H9 (cell line): Measurements from ENCODE around the gene TBCB. TPM values are rescaled to one million over a fixed set of nuclear protein-coding genes. Genes with fewer than 3 reads are reported as not detected.

Experiments
- DNase-seq: peaks from one replicate; pipeline ENCODE4 v3.0.0-alpha.2; 2017
- H2AFZ ChIP-seq: one replicate; pipeline ENCODE4 v1.6.1; 2013; ENCODE audit warnings: mild to moderate bottlenecking, low read length, control low read depth, moderate library complexity
- H2AK5ac ChIP-seq: 2 replicates; pipeline ENCODE4 v1.6.1; 2013; ENCODE audit warnings: low read length, control low read depth, mixed read lengths; ENCODE audit not compliant: insufficient read length
- H2BK120ac ChIP-seq: one replicate; pipeline ENCODE4 v1.6.1; 2013; ENCODE audit warnings: low read depth, mild to moderate bottlenecking, low read length, control low read depth, inconsistent platforms; ENCODE audit not compliant: poor library complexity, severe bottlenecking
- H2BK12ac ChIP-seq: 2 replicates; pipeline ENCODE4 v1.6.1; 2013; ENCODE audit warnings: low read length, control low read depth, mixed read lengths, low read depth; ENCODE audit not compliant: insufficient read length
- H2BK15ac ChIP-seq: 2 replicates; pipeline ENCODE4 v1.6.1; 2013; ENCODE audit warnings: low read depth, low read length, control low read depth
- H2BK20ac ChIP-seq: one replicate; pipeline ENCODE4 v1.6.1; 2013; ENCODE audit warnings: low read depth, mild to moderate bottlenecking, low read length, control low read depth, inconsistent platforms; ENCODE audit not compliant: poor library complexity, severe bottlenecking
- H2BK5ac ChIP-seq: 2 replicates; pipeline ENCODE4 v1.6.1; 2013; ENCODE audit warnings: low read length, control low read depth, mixed read lengths; ENCODE audit not compliant: insufficient read length
- H3K14ac ChIP-seq: 2 replicates; pipeline ENCODE4 v1.6.1; 2013; ENCODE audit warnings: low read length, control low read depth; ENCODE audit not compliant: insufficient read depth
- H3K18ac ChIP-seq: 2 replicates; pipeline ENCODE4 v1.6.1; 2013; ENCODE audit warnings: low read depth, mild to moderate bottlenecking, mixed read lengths, low read length, control low read depth; ENCODE audit not compliant: insufficient read length
- H3K23ac ChIP-seq: 2 replicates; pipeline ENCODE4 v1.6.1; 2013; ENCODE audit warnings: low read length, control low read depth, mixed read lengths, low read depth; ENCODE audit not compliant: insufficient read length
- H3K23me2 ChIP-seq: 2 replicates; pipeline ENCODE4 v1.6.1; 2013; ENCODE audit warnings: low read depth, mild to moderate bottlenecking, mixed read lengths, low read length, control low read depth; ENCODE audit not compliant: insufficient read length, poor library complexity, severe bottlenecking
- H3K27ac ChIP-seq: 2 replicates; pipeline ENCODE4 v1.5.1; 2013; ENCODE audit warnings: low read length, control low read depth, mixed read lengths, low read depth; ENCODE audit not compliant: insufficient read length
- H3K27me3 ChIP-seq: 2 replicates; pipeline ENCODE4 v1.6.1; 2013; ENCODE audit warnings: low read length, control low read depth, inconsistent platforms; ENCODE audit not compliant: insufficient read depth
- H3K4ac ChIP-seq: 2 replicates; pipeline ENCODE4 v1.6.1; 2013; ENCODE audit warnings: low read depth, mild to moderate bottlenecking, control low read depth, inconsistent platforms, low read length, moderate library complexity
- H3K4me1 ChIP-seq: 2 replicates; pipeline ENCODE4 v1.6.1; 2013; ENCODE audit warnings: low read length, control low read depth, inconsistent platforms; ENCODE audit not compliant: insufficient read depth
- H3K4me2 ChIP-seq: 2 replicates; pipeline ENCODE4 v1.6.1; 2013; ENCODE audit warnings: low read length, control low read depth, mixed read lengths; ENCODE audit not compliant: insufficient read length, insufficient read depth
- H3K56ac ChIP-seq: 2 replicates; pipeline ENCODE4 v1.6.1; 2013; ENCODE audit warnings: low read depth, mild to moderate bottlenecking, mixed read lengths, low read length, control low read depth; ENCODE audit not compliant: insufficient read length
- H3K79me1 ChIP-seq: 2 replicates; pipeline ENCODE4 v1.6.1; 2013; ENCODE audit warnings: low read depth, mild to moderate bottlenecking, moderate library complexity, low read length, control low read depth, inconsistent platforms; ENCODE audit not compliant: insufficient read depth, poor library complexity, severe bottlenecking
- H3K79me2 ChIP-seq: 2 replicates; pipeline ENCODE4 v1.6.1; 2013; ENCODE audit warnings: low read length, control low read depth, inconsistent platforms; ENCODE audit not compliant: insufficient read depth
- H3K9ac ChIP-seq: 2 replicates; pipeline ENCODE4 v1.6.1; 2013; ENCODE audit warnings: low read length, control low read depth, mixed read lengths; ENCODE audit not compliant: insufficient read length; ENCODE audit errors: extremely low read depth
- H3K9me3 ChIP-seq: one replicate; pipeline ENCODE4 v1.6.1; 2013; ENCODE audit warnings: low read depth, low read length, inconsistent platforms; ENCODE audit not compliant: control insufficient read depth
- H3T11ph ChIP-seq: one replicate; pipeline ENCODE4 v1.6.1; 2013; ENCODE audit warnings: mild to moderate bottlenecking, low read length, control low read depth, inconsistent platforms
- H4K20me1 ChIP-seq: one replicate; pipeline ENCODE4 v1.6.1; 2013; ENCODE audit not compliant: control insufficient read depth, insufficient read length, insufficient read depth
- H4K5ac ChIP-seq: 2 replicates; pipeline ENCODE4 v1.6.1; 2013; ENCODE audit warnings: low read depth, mild to moderate bottlenecking, mixed read lengths, low read length, control low read depth; ENCODE audit not compliant: insufficient read length
- H4K8ac ChIP-seq: replicated peaks from 2 replicates; pipeline ENCODE4 v1.6.1; 2013; ENCODE audit warnings: low read length, control low read depth, mixed read lengths, low read depth; ENCODE audit not compliant: insufficient read length
- H4K91ac ChIP-seq: 2 replicates; pipeline ENCODE4 v1.6.1; 2013; ENCODE audit warnings: low read depth, mild to moderate bottlenecking, moderate library complexity, mixed read lengths, low read length, control low read depth; ENCODE audit not compliant: insufficient read length
- H3K27ac Mint-ChIP-seq, 3 experiments: 2 replicates in 2 of 3; 3 replicates in 1 of 3; pipeline ENCODE4 v1.8.0; 2020 to 2021; ENCODE audit warnings: mixed read lengths in 3 of 3, mild to moderate bottlenecking in 1 of 3, moderate library complexity in 1 of 3
- H3K27me3 Mint-ChIP-seq: 2 replicates; pipeline ENCODE4 v1.8.0; 2021; ENCODE audit warnings: low read depth, mild to moderate bottlenecking, moderate library complexity, mixed read lengths
- H3K36me3 Mint-ChIP-seq, 3 experiments: 2 replicates in 2 of 3; 3 replicates in 1 of 3; pipeline ENCODE4 v1.8.0; 2020 to 2021; ENCODE audit warnings: low read depth in 3 of 3, mixed read lengths in 3 of 3; ENCODE audit not compliant: insufficient read depth in 1 of 3
- H3K4me1 Mint-ChIP-seq, 2 experiments: 2 replicates each; pipeline ENCODE4 v1.8.0; 2020; ENCODE audit warnings: mixed read lengths in 2 of 2
- H3K4me3 Mint-ChIP-seq, 2 experiments: 2 replicates in 1 of 2; 3 replicates in 1 of 2; pipeline ENCODE4 v1.8.0; 2020 to 2021; ENCODE audit warnings: mild to moderate bottlenecking in 2 of 2, mixed read lengths in 2 of 2, moderate library complexity in 1 of 2
- H3K9me3 Mint-ChIP-seq, 2 experiments: 2 replicates in 1 of 2; 3 replicates in 1 of 2; pipeline ENCODE4 v1.8.0; 2020; ENCODE audit warnings: mild to moderate bottlenecking in 2 of 2, mixed read lengths in 2 of 2, moderate library complexity in 1 of 2
- CTCF ChIP-seq: fragments of 200-600 bp; sonication (generic); conservative IDR thresholded peaks from 3 replicates; pipeline ENCODE4 v1.8.0; 2021; ENCODE audit warnings: antibody characterized with exemption, mild to moderate bottlenecking
- WGBS: extraction: QIAGEN DNeasy Blood & Tissue Kit; methylation state at CpG from one replicate; pipeline ENCODE4 v1.1.7; 2013; ENCODE audit warnings: missing lambda C conversion rate, low lambda C conversion rate, mixed read lengths; ENCODE audit not compliant: insufficient read length; ENCODE audit errors: extremely low coverage; 5-methylcytosine and 5-hydroxymethylcytosine counted together
- total RNA-seq: library from RNA; stranded (reverse); gene quantifications from 2 replicates; pipeline ENCODE4 v1.2.1, GENCODE V29; 2021

TBCB gene
- total RNA-seq, 1 experiment from 2014 or later, result 216 TPM

GRCh38 chr19:36116344-36116637, 1.0 kb downstream of the TBCB start:
- H3K23me2 ChIP-seq, result peaks cover 14% of the 10 kb centered on the region
- no CpG with 5 or more reads among the region's 1 CpG for WGBS

More at GRCh38 chr19:36116344-36116637, 1.0 kb downstream of the TBCB start:
- Histone ChIP-seq H2BK120ac (no peak overlapping the region), H2AK5ac (no peak overlapping the region), H3K18ac (no peak overlapping the region), H3T11ph (no peak overlapping the region), H3K56ac (no peak overlapping the region), H3K79me2 (no peaks in the 10 kb centered on the region; the same call in 1 of the 2 replicates), H3K9ac (no peak overlapping the region), H3K9me3 (no peaks in the 10 kb centered on the region), H4K20me1 (no peaks in the 10 kb centered on the region), H3K79me1 (no peaks in the 10 kb centered on the region), H3K23ac (no peak overlapping the region), H3K4me1 (peaks cover 2% of the 10 kb centered on the region; the same call in 1 of the 2 replicates), H4K5ac (no peak overlapping the region), H4K8ac (no peak overlapping the region), H4K91ac (no peak overlapping the region), H3K27ac (no peak overlapping the region), H3K4ac (no peak overlapping the region), H2BK12ac (no peak overlapping the region), H3K4me2 (peak overlapping the region; percentile 93), H3K27me3 (no peaks in the 10 kb centered on the region), H2AFZ (no peak overlapping the region), H2BK20ac (no peak overlapping the region), H2BK15ac (no peak overlapping the region), H2BK5ac (no peak overlapping the region), H3K14ac (no peak overlapping the region; the same call in 1 of the 2 replicates)
- Mint-ChIP-seq H3K27me3 (peaks cover 3% of the 10 kb centered on the region; the same call in 1 of the 2 replicates), H3K9me3 (no peaks in the 10 kb centered on the region; a peak in 1 of 5 replicates), H3K27ac (peak overlapping the region in 1 of 3 experiments; percentile 81; a peak in 2 of 7 replicates), H3K4me1 (peaks cover 26 to 46% of the 10 kb centered on the region in 2 experiments), H3K36me3 (peaks cover 29 to 70% (median 66%) of the 10 kb centered on the region in 3 experiments; a peak in 6 of 7 replicates), H3K4me3 (peak overlapping the region; percentile 95 to 99)
- no peak for DNase-seq
- no peak for TF ChIP-seq CTCF
